ENCODE data around the gene AGTR1. TPM values are rescaled to one million over a fixed set of nuclear protein-coding genes. Genes with fewer than 3 reads are reported as not detected.

AGTR1 gene
- total RNA-seq = not detected

DNA sequence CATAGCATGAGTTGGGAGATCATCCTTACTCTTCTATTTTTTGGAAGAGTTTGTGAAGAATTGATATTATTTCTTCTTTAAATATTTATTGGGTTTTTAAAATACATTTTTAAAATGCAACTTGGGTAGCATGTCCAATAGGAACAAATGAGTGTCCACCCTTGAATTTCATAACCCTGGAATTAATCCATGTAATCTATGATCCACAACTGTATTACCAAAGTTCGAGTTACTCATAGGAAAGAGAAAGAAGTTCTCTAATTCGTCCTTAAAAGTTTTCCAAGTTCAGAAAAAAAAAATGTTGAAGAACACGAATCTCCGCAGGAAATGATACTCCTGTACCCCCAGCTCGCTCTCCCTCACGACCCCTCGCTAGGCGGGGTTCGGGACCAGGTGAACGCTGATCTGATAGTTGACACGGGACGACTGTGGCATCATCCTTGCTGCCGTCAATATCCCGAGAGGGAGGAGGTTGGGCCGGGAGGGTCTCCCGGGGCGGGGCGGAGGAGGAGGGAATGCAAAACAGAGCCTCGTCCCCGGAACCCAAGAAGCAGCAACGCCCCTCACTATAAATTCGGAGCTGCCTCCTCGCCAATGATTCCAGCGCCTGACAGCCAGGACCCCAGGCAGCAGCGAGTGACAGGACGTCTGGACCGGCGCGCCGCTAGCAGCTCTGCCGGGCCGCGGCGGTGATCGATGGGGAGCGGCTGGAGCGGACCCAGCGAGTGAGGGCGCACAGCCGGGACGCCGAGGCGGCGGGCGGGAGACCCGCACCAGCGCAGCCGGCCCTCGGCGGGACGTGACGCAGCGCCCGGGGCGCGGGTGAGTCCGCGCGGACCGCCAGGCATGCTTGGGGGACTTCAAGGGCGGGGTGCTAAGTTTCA is at the start of gene AGTR1:
TSS of gene AGTR1 (plus strand) at position 598 of the 884 bp plus-strand sequence. CDS start 43,133 bp downstream, outside the sequence.

Small RNA genes within 50 kb of the gene (small RNA-seq; reads per million reads assigned to genes)
- 0 reads per million in 2 donors for gene RPL38P1

Other genes with a start within 250 kb of the AGTR1 start
- under 1 TPM in 1 of 2 donors, not detected in 1; 0.69 TPM for gene CPB1, start 129.9 kb downstream of the AGTR1 start, total RNA-seq
- gene CPA3, start 167.4 kb downstream of the AGTR1 start, total RNA-seq = not detected

All from melanocyte of skin (primary cell).